ENCODE measurements around the gene NECTIN1.
A peak's percentile ranks its signal among the peaks of the same experiment; 100 is the strongest.

The NECTIN1 gene

DNA sequence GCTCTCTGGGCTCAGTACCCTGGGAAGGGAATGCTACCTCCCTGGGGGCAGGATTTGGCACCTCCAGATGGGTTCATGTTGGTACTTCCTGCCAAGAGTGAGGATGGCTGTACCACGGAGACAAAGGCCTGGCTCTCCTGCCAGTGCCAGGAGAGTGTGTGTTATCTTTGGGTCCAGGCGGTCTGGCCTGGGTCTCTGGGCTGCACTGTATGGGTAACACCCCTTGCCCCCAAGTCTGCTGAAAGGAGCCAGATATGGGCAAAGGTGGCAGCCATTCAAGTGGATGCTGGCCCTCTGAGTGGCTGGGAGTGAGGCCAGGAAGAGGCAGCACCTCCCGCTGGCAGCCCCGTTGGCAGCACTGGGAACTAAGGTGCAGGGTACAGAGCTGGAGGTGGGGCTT lies 91.5 kb downstream of the NECTIN1 start:
- DNase-seq: no peak

- no peak for DNase-seq
Observed at GRCh38 chr11:119635776-119636175, 93.2 kb downstream of the NECTIN1 start.

DNA sequence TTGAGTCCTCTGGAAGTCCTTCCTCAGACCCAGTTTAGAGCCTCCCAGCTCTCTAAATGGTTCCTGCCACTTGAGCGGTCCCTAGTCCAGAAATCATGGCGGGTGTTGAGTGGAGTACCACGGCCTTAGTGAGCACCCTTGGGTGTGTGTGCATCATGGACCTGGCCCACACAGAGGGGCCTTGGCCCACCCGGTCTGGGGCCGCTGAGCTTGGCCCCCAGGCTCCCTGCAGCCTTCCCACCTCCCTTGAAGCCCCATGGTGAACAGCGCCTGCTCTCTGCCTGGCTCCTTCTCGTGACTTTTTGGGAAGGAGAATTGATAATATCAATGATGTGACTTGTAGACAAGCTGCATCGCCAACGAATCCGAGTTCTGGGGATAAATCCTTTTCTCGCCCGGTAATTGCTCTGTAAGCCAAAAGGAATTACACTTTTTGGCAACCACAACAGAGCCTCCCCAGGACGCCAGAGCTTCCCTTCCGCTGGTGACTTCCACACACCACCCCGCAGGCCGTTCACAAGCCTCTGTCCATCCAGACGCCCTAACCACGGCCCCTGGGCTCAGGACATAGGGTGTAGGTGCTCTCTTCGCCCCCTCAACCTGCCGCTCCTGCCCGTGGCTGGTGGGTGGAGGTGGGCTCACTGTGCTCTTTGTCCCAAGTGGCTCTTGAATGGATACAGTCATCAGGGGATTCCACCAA lies 93.8 kb downstream of the NECTIN1 start:
- DNase-seq: no peak

DNA sequence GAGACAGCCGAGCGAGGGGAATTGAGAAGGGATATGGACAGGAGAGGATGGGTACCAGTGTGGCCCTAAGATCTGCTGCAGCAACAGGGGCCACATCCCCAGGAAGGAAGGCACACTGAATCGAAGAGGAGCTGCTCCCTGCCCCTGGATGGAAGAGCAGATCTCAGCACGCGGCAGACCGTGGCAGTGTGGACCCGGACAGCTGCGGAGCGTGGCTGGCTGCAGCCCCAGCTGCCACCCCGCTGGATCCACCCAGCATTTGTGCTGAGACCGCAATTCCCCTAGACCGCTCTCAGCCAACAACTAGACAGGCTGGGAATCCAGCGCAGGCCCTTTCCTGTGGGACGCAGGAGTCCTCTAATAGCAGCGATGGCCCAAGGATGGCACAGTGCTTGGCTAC lies 94.7 kb downstream of the NECTIN1 start:
- DNase-seq: peak; percentile 20

DNA sequence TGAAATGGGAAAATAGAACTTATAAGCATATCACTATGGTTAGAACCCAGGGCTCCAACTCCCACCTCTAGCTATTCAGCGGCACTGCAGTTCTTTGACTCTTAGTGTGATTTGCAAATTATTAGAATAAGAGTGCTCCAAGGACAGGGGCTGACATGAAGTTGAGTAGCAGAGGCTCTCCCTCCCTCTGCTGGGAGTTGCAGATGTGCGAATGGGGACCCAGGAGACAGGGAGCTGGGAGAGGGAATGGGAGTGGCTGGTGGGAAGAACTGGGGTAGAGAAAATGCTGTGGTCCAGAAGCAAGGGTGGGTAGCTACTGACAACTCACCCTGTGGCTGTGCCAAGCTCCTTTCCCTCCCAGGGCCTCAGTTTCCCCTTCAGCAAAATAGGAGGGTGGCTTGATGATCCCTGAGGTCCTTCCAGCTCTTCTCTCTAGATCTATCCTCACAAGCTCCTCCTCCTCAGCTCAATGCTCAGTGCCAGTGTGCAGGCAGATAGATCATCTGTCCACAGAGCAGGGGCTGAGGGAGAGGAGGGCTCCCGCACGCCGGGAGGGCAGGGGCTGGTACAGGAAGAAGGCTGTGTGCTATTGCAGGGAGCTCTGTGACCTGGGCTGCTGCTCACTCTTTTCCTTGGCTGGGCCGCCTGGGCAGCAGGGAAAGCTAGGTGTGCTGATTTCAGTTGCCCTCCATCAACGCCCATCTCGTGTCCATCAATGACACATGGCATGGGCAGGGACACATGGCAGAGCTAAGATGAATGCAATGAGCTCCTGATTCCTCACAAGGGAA lies 99.0 kb downstream of the NECTIN1 start:
- DNase-seq: no peak

DNA sequence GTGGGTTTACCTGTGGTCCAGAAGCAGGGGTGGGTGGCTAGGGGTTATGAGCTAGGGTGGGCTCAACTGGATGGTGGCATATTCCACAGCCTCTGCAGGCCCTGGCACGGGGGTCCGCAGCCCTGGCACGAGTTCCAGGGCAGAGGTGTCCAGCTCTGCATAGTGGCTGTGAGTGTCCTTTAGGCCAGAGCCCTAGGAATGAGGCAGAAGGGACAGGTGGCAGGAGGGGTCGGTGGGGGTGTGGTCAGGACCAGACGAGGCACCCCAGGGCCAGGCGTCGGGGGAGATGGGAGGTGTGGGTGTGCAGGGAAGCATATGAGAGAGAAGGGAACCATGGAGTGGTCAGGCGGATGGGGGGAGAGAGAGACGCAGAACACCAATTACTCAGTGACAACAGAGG lies 99.9 kb downstream of the NECTIN1 start:
- DNase-seq: no peak

DNA sequence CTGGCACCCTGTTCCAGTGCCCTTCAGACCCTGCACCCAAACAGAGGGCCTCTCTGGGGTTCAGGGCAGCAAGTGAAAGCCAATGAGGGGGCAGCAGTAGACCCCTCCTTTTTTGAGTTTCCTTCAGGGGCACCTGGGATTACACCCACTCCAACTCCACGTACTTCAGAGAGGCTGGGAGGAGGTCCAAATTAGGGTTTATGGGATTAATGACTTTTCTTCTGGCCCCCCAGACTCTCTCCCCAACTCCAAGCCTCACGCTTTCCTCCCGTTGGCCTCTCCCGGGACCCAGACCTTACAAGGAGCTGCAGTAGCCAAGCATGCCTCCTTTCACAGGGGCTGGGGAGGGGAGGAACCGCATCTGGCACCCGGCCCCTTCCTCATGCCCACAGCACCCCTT lies 101.7 kb downstream of the NECTIN1 start:
- DNase-seq: no peak

DNA sequence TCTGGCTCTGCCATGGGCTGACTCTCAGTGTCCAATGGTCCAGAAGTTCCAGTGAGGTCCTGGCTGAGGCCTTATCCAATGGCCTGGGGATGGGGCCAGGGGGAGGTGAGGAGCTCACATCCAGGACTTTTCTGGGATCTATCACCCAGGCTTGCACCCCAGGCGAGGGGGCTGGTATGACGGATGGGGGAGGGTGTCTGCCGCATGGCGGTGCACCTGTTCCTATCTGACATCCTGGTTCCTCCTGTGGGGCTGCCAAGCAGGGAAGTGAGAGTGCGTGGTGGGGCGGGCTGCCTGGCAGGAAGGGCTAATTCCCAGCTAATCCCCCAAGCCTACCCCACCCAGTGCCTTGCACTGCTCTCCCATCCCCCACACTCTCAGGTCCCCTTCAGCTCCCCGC lies 102.1 kb downstream of the NECTIN1 start:
- DNase-seq: no peak

GRCh38 chr11:119626197-119626841 lies 102.7 kb downstream of the NECTIN1 start:
- no peak for DNase-seq

DNA sequence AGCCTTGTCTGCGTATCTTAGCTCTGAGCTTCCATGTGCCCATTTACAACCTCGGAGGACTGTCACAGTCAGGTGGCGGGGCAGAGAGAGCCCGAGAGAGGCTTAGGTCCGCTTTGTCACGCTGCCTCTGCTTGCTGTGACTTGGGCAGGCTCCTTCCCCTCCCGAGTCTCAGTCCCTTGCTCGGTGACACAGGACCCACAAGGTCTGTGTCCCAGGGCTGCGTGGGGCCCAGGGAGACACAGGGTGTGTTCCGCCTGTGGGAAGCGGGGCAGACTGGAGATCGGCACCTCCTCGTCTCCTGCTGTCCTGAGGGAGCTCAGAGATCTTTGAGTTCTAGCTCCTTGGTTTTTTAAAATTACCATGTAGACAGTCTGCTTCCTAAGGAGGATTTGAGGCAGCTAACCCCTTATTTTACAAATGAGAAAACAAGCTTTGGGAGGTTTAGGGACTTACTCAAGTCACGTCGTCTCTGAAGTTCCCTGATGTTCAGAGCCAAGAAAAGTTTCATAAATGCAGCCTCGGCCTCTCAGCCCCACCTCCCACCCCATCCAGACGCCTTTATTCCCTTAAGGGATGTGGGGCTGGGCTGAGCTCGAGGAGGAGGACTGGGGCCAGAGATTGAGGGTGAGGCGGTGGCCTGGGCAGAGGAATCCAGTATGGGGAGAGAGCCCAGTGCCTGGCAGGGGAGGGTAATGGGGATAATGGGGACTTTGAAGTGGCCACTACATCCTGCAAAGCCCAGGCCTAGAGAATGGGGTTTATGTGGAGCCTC lies 103.6 kb downstream of the NECTIN1 start:
- no peak for DNase-seq

- DNase-seq: no peak
Observed at GRCh38 chr11:119624629-119625028, 104.4 kb downstream of the NECTIN1 start.

- peak; percentile 18 for DNase-seq
Observed at GRCh38 chr11:119624102-119624615, 104.8 kb downstream of the NECTIN1 start.

DNA sequence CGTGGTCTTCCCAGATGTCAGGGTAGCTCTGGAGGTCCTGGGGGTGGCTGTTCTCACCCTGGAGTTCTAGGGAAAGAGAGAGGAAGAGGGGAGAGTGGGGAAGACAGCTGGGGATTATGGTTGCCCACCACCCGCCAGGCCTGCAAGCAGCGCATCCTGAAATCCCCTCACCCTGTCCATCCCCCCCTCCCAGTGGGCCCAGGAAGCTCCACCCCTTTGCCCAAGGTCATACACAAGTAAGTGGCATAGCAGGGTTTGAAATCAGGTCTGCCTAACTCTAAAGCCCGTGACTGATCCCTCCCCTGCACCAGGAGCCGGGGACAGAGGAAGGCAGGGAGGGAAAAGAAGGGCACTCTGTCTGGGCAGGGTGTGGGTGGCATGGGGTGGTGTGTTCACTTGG lies 105.3 kb downstream of the NECTIN1 start:
- DNase-seq: no peak

DNA sequence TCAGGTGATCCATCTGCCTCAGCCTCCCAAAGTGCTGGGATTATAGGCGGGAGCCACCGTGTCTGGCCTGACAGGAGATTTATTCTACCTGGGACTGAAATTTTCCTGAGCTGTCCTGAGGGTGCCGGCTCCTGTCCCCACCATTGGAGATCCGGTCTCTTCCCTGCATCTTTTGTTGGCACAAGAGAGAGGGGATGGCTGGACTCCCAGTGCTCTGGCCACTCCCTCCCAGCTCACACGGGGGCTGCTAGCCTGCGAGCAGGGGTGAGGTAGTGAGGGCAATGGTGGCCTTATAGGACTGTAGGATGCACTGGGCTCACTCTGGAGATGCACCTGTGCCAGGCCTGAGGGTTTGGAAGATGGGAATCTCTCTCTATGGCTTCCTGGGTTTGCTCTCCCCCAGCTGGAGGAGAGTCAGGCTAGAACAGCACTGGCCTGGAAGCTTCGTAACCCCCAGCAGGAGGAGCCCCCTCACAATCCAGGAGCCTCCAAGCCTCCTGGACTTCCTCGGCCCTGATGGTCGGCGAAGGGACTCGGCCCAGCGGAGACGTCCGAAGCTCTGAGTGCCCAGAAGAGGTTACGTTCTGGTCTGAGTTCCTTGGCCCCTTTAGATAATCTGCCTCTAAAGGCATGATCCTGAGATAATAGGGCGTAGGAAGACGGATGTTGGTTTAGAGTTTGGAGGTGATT lies 106.4 kb downstream of the NECTIN1 start:
- DNase-seq: no peak

GRCh38 chr11:119619665-119620064 lies 109.3 kb downstream of the NECTIN1 start:
- DNase-seq: no peak

DNA sequence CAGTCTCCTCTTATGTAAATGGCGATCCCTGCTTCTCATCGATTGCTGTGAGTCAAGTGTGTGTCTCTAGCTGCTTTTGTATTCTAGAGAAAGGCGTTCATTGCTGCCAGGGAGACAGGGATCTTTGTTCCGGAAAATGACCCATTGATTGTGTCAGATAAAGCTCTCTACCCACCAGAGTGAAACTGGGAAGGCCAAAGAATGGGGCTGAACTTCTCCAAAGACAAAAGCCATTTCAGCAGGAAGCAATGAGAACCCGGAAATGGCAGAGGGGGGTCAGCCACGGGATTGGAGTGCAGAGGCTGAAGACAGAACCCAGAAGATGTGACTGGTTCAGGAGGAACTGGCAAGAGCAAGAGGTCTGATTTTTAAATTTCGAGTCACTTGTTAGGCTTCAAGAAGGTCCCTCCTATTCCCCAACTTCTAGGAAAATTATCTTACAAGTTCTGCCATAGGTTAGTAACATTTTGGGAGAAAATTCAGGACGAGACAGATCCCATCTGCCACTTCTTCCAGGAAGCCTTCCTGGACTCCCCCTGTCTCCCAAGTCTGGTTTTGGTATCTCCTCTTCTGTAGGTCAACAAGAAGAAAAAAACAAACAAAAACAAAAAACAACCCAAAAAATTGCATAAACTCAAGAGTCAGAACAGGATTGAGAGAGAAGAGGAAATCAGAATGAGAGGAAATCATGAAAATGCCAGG lies 110.6 kb downstream of the NECTIN1 start:
- DNase-seq: no peak

DNA sequence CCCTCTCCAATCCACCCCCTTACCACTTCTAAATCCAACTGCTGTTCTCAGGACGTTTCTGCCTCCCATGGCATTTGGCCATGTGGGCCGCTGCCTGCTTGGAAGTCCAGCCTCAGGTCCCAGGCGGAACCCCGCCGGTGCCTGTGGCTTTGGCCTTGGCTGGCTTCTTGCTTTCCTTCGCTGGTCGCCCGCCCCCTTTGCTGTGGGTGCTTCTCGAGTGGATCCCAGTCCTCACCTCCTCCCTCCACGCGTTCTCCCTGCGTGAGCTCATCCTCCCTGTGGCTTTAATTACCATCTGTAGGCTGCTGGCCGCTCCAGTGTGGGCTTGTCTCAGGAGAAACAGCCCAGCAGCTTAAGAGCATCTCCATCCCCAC lies 111.7 kb downstream of the NECTIN1 start:
- DNase-seq: no peak

- no peak for DNase-seq
Observed at GRCh38 chr11:119616586-119617339, 112.2 kb downstream of the NECTIN1 start.

DNA sequence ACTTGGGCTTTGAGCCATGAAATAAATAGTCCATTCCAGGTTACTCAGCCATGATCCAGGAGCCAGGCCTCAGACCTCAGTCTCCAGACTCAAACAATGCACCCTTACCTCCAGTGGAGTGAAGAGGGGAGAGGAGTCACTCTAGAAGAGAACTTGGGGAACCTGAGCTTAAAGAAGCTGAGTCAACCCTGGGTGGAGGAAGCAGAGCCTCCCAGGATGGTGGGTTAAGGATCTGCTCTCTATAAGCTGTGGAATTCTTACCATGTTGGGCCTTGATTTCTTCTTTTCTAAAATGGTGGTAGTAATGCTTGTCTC lies 113.2 kb downstream of the NECTIN1 start:
- no peak for DNase-seq

GRCh38 chr11:119615003-119615881 lies 113.8 kb downstream of the NECTIN1 start:
- DNase-seq: peak; percentile 33

All from RPMI8226 (cell line).